ENCODE results near the gene DPP6. TPM values are rescaled to one million over a fixed set of nuclear protein-coding genes. Genes with fewer than 3 reads are reported as not detected.

Gene DPP6
- total RNA-seq, 1 donor from 2014 or later = not detected

DNA sequence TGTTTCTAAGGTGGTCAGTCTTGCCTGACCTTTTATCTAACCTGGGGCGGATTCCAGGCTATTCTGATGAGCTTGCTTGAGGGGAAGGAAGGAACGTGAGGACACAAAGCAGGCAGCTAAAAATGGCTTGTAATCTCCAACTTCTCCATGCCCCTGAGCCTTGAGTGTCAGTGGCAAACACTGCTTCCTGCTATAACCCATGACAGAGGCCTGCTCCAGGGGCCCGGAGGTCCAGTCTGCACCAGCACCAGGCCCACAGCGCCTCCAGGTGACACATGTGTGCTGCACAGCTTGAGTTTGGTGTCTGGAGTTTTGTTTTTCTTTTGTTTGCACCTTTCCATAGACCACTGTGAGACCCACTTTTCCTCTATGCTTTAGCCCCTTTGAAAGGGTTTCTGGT is 742.8 kb downstream of the DPP6 start:
- intact Hi-C loops (cut with micrococcal nuclease) = no loop called here

DNA sequence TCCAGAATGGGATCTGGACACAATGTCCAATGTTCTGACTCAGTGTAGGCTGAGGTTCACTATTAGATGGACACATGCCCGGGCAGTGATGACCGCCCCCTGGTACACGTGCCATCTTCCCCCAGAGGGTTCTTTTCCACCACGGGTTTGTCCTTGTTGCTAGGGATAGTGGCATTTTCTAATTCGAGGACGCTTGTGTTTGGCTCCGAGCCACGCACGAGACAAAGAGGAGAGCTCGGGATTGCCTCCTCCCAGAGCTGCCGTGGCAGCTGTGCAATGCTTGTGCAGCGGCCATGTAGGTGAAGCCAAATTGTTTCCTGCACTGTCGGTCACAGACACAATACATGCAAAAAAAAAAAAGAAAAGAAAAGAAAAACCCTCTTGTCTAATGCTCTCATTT is 743.2 kb downstream of the DPP6 start:
- intact Hi-C loops (cut with micrococcal nuclease) = no loop called here

DNA sequence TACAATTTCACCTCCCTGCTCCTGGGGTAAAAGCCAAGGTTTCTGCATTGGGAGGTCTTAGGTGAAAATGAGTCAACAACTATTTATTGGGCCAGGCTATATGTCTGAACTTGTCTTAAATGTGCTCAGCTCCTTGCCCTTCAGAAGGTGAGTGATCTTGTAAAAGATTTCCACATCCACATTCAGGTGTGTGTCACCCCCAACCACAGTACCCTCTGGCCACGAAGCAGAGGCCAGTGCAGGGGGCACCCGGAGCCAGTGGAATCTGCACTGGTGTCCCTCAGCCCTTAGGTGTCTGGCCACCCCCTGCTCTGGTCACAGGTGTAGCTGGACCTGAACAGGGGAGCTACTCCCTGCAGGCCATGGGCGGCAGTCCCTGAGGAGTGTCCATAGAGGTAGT is 752.3 kb downstream of the DPP6 start:
- intact Hi-C loops (cut with micrococcal nuclease) = no loop called here

DNA sequence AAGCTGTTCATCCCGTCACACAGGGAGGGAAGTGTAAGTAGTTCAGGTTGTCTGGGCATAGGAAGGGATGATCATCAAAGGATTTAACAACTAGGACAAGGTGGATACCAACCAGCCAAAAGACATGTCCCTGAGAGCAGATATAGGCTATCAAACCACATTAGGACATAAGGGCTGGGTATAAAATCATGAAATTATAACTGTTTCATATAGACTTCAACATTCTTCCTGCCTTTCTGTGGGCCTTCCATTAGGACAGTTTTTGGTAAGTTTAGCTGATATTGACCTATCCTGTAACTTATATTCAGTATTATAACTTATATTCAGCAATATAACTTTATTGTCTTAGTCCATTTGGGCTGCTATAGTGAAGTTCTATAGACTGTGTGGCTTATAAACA is 759.8 kb downstream of the DPP6 start:
- intact Hi-C loops (cut with micrococcal nuclease) = no loop called here

DNA sequence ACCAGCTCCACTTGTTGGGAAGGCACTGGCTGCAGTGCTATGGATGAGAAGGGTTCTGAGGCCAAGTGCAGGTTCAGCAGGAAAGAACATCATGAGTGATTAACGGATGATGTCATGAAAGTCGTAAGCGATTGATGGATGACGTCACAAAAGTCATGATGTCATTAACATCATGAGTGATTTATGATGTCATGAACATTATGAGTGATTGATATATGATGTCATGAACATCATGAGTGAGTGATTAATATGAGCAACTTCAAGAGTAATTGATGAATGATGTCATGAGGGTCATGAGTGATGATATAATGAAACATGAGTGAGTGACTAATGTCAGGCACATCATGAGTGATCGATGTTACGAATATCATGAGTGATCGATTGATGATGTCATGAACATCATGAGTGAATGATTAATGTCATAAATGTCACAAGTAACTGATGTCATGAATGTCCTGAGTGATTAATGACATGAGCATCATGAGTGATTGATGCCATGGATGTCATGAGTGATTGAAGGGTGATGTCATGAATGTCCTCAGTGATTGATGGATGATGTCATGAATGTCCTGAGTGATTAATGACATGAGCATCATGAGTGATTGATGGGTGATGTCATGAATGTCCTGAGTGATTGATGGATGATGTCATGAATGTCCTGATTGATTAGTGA is 765.2 kb downstream of the DPP6 start:
- intact Hi-C loops (cut with micrococcal nuclease) = no loop called here

DNA sequence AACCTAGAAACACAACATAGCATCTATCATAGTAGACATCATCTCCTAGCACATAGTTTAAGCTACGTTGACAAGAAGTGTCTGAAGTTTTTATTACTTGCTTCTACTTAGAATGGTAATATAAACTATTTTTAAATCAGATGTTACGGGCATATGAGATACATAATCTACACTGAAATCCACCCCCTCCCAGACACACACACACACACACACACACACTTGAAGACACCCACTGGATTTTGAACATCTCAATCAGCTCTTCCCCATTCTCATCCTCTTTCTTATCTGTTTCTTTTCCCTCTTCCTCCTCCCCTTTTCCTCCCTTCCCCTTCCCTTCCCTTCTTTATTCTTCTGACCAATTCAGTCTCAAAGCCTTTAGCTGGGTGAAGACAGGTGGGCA is 774.8 kb downstream of the DPP6 start:
- intact Hi-C loops (cut with micrococcal nuclease) = no loop called here

DNA sequence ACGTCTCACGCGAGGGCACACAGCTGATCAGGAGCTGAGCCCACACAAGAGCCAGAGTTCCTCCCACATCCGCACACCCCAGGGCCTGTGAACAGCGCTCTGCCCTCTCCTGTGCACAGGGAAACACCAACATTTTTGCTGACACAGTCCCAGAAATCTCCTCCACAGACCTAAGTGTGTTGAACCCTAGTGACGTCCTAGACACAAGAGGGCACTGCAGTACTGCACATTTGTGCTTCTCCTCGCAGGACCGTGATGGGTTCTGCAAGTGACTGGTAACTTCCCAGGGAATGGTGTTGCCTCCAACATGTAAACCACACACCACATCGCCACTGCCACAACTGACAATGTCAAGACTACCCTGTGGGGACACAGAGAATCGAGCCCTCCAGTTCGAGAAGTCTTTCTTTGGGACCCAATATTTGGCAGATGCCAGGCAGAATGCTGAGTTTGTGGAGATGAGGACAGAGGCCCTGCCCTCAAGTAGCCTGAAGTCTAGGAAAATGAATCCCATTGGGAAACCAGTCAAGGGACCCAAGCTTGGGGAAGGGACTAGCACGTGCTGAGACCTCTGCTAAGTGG is 780.5 kb downstream of the DPP6 start:
- intact Hi-C loops (cut with micrococcal nuclease) = no loop called here

DNA sequence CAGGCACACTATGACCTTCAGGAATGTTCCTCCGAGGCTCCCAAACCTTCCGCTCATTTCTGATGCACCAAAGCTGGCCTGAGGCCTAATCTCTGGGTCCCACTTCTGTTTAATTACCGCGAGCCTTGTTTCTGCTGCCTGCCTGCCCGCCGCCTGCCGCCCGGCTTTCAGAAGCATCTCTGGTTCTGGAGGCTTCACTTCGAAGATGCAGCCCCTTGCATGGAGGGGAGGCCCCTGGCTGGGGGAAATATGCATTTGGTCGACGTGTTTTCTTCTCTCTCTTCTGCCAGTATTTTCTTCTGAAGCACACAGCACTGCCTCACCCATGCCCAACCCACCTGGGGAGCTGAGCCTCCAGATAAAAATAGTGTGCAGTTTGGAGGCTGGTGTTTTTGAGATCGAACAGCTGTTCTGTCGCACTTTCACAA is 783.8 kb downstream of the DPP6 start:
- intact Hi-C loops (cut with micrococcal nuclease) = no loop called here

DNA sequence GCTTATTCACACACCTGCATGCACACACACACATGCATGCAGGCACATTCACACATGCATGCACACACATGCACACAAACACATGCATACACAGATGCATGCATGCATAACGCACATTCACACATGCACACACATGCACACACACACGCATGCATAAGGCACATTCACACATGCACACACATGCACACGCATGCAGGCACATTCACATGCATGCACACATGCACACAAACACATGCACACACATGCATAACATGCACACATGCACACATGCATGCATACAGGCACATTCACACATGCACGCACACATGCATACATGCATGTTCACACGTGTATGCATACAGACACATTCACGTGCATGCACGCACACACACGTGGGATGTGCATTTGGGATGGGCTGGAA is 784.9 kb downstream of the DPP6 start:
- intact Hi-C loops (cut with micrococcal nuclease) = no loop called here

DNA sequence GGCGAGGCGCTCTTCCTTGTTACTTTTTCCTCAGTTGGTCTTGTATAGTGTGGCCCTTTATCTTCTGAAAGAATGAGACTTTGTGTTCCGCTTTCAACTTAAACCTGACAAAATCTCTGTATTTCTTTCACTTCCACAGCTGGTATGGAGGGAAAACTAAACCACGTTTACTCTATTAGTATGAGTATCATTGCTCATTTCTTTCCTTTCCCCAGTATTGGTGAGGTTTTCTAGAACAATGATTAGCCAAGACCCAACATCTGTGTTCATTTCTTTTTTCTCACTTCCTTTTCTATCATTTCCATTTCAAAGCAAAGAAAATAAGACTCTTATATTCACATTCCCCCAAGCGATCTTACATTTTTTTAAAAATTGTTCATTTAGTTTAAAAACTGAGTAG is 785.4 kb downstream of the DPP6 start:
- intact Hi-C loops (cut with micrococcal nuclease) = no loop called here

DNA sequence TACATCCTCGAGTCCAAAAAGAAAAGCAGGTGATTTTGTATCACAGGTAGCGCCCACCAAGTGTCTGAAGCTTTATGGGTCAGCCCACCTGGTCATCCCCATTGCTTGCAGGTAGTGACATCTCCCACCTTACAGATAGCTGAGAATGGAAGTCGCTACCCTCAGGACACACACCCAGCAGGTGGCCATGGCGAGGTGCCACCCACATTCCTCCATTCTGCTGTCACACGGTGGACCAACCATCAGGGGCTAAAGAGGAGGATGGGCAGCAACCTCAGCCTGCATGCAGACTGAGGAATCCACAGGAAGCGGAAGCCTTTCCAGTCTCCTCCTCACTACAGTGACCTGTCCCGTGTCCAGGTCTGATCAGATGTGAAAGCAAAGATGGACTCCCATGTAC is 787.9 kb downstream of the DPP6 start:
- intact Hi-C loops (cut with micrococcal nuclease) = no loop called here

DNA sequence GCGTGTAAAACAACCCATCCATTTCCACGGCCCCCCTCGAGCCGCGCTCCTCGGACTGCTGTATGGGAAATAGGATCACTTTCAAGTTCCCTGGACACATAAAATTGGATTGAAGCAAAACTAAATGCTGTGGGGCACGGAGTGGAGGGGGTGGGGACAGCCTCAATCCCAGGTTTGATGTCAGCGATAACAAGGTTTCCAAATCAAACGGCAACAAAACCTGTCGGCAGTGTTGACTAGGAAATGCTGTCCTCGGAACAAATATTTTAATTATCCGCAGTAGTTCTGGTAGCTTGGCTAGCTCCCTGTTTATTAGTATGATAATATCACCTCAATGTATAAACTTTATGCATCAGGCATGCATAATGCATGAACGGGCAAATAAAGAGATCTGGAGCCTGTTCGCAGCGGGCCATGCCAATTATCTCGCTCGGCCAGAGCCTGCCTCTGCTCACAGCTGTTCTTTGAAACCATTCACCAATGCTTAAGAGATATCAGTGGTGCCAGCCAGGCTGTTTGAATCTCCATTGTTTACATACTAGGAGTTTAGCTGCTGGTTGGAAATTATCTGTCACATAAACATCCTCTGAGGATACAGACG is 789.6 kb downstream of the DPP6 start:
- intact Hi-C loops (cut with micrococcal nuclease) = no loop called here

DNA sequence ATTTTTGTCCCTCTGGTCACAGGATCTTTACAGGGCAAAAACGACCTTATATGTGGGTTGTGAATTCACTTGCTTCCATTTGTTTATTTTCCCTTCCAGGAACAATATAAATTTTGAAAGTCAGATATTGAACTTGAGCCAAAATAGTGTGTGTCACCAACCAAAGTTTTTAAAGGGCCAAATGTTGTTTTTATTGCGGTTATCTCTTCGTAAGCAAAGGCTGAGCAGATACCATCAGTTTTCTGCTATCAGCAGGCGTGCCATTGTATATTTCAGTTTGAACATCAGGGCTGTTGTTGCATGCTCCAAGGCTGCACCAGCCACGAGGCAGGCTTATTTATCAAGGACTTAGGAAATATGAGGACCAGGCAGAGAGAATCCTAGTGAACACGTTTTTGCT is 790.4 kb downstream of the DPP6 start:
- intact Hi-C loops (cut with micrococcal nuclease) = no loop called here

DNA sequence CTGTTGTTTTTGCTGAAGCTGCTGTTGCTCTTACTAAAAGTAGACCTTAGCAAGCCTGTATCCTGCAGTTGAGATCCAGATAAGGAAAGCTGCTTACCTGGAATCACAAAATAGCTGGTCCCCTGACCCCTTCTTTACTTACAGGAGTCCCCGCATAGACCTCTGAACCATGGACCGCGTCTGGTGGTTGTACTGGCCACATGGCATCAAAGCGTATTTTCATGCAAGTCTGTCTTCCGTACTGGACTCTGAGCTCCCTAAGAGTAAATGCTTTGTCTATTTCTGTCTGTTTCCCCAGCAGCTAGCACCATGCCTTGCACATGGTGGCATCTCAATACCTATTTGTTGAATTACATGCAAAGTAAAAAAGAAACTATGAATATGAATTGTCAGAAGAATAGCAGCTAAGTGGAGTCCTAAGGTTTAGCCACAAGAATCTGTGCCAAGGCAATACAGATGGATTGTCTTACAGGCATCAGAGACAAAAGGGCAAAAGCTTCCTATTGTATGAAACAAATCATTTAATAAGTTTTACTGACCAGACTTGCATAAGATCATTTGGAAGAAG is 791.6 kb downstream of the DPP6 start:
- intact Hi-C loops (cut with micrococcal nuclease) = no loop called here

DNA sequence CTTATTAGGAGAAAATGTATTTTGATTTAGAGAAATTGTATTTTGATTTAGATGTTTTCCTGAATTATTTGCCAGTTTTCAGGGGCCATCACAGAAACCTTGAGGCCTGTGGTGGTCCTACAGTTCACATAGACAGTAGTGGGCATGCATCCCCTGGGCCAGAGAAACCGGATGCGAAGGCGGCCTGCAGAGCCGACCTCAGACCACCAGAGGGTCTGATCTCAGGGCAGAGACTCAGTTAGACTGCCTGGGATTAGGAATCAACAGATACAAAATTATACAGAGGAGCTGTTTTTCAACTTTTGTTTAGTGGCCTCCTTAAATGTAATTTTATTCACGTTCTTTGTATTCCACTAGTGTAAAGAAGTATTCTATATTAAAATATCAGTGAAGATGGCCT is 792.3 kb downstream of the DPP6 start:
- intact Hi-C loops (cut with micrococcal nuclease) = no loop called here

DNA sequence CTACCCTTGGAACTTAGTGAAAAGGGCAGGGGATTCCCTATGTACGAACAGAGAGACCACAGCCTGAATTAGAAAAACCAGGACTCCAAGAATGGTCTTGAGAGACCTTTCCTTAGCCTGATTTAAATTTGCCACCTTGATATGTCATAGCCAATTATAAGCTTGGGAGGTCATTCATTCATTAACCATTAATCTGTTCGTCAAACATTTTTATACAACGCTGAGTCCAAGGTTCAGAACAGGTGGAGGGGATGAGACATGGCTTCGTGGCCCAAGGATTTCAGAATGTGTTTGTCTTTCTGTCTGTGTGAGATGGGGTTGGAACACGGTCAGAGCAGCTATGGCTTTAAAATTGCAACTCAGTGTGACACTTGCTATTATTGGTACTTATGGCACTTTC is 792.8 kb downstream of the DPP6 start:
- intact Hi-C loops (cut with micrococcal nuclease) = no loop called here

DNA sequence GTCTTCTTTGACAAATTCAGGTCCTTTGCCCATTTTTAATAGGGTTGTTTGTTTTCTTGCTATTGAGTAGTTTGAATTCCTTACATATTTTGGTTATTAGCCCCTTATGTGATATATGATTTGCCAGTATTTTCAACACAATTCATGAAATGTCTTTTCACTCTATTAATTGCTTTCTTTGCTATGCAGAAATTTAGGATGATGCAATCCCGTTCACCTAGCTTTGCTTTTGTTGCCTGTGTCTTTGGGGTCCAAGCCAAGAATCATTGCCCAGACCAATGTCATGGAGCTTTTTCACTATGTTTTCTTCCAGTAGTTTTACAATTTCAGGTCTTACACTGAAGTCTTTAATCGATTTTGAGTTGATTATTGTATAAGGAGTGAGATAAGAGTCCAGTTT is 796.3 kb downstream of the DPP6 start:
- intact Hi-C loops (cut with micrococcal nuclease) = no loop called here

DNA sequence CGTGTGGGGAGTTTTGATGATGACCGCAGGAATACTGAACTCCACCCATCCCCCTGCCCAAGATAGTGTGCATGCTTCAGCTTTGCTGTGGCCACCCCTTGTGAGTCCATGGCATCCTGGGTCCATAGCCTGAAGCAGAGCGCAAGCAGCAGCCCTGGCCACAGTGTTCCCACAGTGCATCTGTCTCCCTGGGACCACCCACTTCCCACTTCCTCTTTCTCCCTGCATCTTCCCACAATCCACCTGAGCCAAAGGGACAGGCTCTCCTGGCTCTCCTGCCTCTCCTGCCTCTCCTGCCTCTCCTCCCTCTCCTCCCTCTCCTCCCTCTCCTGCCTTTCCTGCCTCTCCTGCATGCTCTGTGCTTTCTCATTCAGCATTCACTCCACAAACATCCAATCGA is 800.0 kb downstream of the DPP6 start:
- intact Hi-C loops (cut with micrococcal nuclease) = no loop called here

DNA sequence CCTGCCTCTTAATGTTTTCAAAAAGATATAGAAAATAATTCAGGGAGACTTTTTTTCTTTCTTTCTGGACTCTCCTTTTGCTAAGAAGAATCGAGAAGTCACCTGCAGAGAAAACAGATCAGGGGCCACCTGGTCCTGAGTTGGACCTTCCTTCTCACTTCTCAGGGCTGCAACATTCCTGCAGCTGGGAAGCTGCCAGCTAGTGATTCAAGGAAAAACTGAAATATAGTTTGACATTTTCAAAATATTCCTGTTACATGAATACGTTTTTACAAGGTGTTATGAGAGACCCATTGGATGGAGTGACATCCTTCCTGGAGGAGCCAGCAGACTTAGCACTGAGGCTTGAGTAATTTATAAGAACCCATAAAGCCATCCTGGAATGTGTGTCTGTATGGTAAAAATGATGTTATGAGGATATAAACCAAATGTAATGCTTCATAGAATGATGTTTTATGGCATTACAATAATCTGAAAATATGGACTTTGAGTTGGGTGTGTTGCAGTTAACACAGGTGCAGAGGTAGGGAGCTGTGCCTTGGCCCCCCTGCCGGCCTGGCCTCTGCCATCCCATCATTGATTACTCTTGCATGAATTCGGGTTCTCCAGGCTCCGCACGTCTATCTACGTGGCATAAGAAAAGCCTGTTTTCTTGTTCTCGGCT is 801.0 kb downstream of the DPP6 start:
- intact Hi-C loops (cut with micrococcal nuclease) = no loop called here

DNA sequence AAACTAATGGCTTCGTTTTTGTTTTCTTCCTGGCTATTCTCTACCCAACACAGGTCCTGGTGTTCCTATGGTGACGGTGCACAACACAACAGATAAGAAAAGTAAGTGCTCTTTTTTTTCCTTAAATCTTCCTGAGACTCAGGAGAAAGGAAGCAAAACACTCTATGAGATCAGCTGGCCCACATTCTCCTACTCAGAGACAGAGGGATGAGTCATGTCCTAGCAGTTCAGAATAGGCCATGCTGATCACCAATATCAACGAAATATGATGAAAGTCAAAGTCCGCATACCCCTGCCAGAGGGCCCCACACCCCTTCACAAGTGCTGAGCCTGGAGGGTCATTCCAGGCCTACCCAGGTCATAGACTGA is 801.5 kb downstream of the DPP6 start:
- intact Hi-C loops (cut with micrococcal nuclease) = no loop called here

DNA sequence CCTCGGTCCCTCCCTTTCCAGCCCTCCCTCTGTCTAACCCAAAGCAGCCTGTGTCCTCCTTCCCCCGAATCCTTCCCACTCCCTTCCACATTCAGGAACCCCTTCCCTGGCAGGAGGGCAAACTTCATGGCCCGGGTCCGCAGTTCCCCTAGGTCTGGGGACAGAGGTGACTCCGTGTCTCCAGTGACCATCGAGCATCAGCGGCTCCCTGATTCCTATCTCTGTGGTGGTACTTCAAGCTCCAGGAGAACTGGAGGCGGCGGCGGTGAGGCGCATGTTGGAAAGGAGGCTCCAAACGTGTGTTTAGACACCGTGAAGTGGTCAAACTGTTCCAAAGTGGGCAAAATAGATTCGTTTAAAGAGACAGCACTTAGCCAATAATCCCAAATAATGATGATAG is 802.6 kb downstream of the DPP6 start:
- intact Hi-C loops (cut with micrococcal nuclease) = no loop called here

DNA sequence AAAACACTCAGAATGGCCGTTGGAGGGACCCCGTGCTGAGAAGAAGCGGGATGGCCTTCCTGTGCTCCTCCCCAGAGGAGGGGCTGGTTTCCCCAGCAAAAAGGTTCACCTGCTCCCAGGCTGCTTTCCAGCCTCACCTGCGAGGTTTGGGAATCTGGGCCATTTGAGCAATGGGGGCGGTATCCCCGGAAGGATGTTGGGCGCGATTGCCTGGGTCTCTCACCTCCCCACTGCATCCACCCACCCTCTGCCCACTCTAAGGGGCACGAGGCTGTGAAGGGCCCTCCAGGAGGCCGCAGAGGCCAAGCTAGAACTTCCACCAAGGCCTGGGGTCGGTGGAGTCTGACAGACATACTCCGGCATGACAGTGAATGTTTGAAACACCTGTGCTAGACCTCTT is 803.2 kb downstream of the DPP6 start:
- intact Hi-C loops (cut with micrococcal nuclease) = no loop called here
